Mesendoderm (in vitro differentiated cells): Measurements from ENCODE around the gene ERC1.

Experiments used
- DNase-seq: peaks from one replicate; pipeline ENCODE4 v3.0.0; 2013
- H2AK5ac ChIP-seq: 2 replicates; pipeline ENCODE4 v1.6.1; 2013; ENCODE audit warnings: low read length, inconsistent platforms
- H2BK120ac ChIP-seq: 2 replicates; pipeline ENCODE4 v1.6.1; 2013; ENCODE audit warnings: low read depth, mild to moderate bottlenecking, low read length, moderate library complexity, mixed read lengths
- H2BK15ac ChIP-seq: replicated peaks from 2 replicates; pipeline ENCODE4 v1.6.1; 2013; ENCODE audit warnings: low read depth, mild to moderate bottlenecking, moderate library complexity
- H2BK5ac ChIP-seq: 2 replicates; pipeline ENCODE4 v1.6.1; 2013; ENCODE audit warnings: low read length, inconsistent platforms
- H3K18ac ChIP-seq: 2 replicates; pipeline ENCODE4 v1.6.1; 2013; ENCODE audit warnings: mild to moderate bottlenecking, low read length, mixed read lengths
- H3K23ac ChIP-seq: one replicate; pipeline ENCODE4 v1.6.1; 2013; ENCODE audit warnings: low read length
- H3K27ac ChIP-seq: 2 replicates; pipeline ENCODE4 v1.5.1; 2013; ENCODE audit warnings: low read depth, mild to moderate bottlenecking, inconsistent platforms, low read length, moderate library complexity
- H3K27me3 ChIP-seq: 2 replicates; pipeline ENCODE4 v1.6.1; 2013; ENCODE audit warnings: low read length, control low read depth, mild to moderate bottlenecking, inconsistent platforms; ENCODE audit not compliant: insufficient read depth, poor library complexity
- H3K36me3 ChIP-seq: 2 replicates; pipeline ENCODE4 v1.6.1; 2013; ENCODE audit warnings: low read length, inconsistent platforms; ENCODE audit not compliant: control insufficient read depth, insufficient read depth
- H3K4ac ChIP-seq: one replicate; pipeline ENCODE4 v1.6.1; 2013; ENCODE audit warnings: low read depth, mild to moderate bottlenecking, low read length, moderate library complexity
- H3K4me1 ChIP-seq: 2 replicates; pipeline ENCODE4 v1.6.1; 2013; ENCODE audit warnings: low read depth, low read length, inconsistent platforms; ENCODE audit not compliant: control insufficient read depth
- H3K4me2 ChIP-seq: 2 replicates; pipeline ENCODE4 v1.6.1; 2013; ENCODE audit warnings: low read length
- H3K4me3 ChIP-seq: 2 replicates; pipeline ENCODE4 v1.5.1; 2013; ENCODE audit warnings: mild to moderate bottlenecking, low read length
- H3K56ac ChIP-seq: one replicate; pipeline ENCODE4 v1.6.1; 2013; ENCODE audit warnings: low read length
- H3K79me1 ChIP-seq: 2 replicates; pipeline ENCODE4 v1.6.1; 2013; ENCODE audit warnings: low read length, inconsistent platforms
- H3K79me2 ChIP-seq: 2 replicates; pipeline ENCODE4 v1.6.1; 2013; ENCODE audit warnings: mild to moderate bottlenecking, low read length; ENCODE audit not compliant: control insufficient read depth, insufficient read depth
- H3K9ac ChIP-seq: 2 replicates; pipeline ENCODE4 v1.6.1; 2013; ENCODE audit warnings: low read length, inconsistent platforms
- H4K5ac ChIP-seq: one replicate; pipeline ENCODE4 v1.6.1; 2013; ENCODE audit warnings: low read length
- H4K8ac ChIP-seq: one replicate; pipeline ENCODE4 v1.6.1; 2013; ENCODE audit warnings: low read depth, mild to moderate bottlenecking, control low read depth, low read length, moderate library complexity
- WGBS: extraction: QIAGEN DNeasy Blood & Tissue Kit; methylation state at CpG from one replicate; pipeline ENCODE4 v1.1.7; 2013; ENCODE audit warnings: low lambda C conversion rate, missing lambda C conversion rate; ENCODE audit not compliant: insufficient coverage; ENCODE audit errors: extremely low coverage; 5-methylcytosine and 5-hydroxymethylcytosine counted together

The ERC1 gene

GRCh38 chr12:1517007-1517406, 526.0 kb downstream of the ERC1 start:
- no peaks in the 10 kb centered on the region for H3K4me1 ChIP-seq
- no peaks in the 10 kb centered on the region for H3K79me1 ChIP-seq
- no peak overlapping the region for H3K27ac ChIP-seq
- no CpG with 5 or more reads among the region's 2 CpGs for WGBS
- no peak overlapping the region for H4K8ac ChIP-seq
- H3K56ac ChIP-seq, result no peak overlapping the region
- H3K23ac ChIP-seq, result no peak overlapping the region
- H3K9ac ChIP-seq, result no peak overlapping the region
- DNase-seq, result peak; percentile 69
- no peak overlapping the region for H3K18ac ChIP-seq
- H3K79me2 ChIP-seq, result no peaks in the 10 kb centered on the region
- H2AK5ac ChIP-seq, result no peak overlapping the region
- no peak overlapping the region for H3K4ac ChIP-seq
- no peak overlapping the region for H2BK5ac ChIP-seq
- no peak overlapping the region for H3K4me3 ChIP-seq
- no peak overlapping the region for H2BK120ac ChIP-seq
- H3K27me3 ChIP-seq, result no peaks in the 10 kb centered on the region
- H3K4me2 ChIP-seq, result no peak overlapping the region
- no peak overlapping the region for H4K5ac ChIP-seq
- no peak overlapping the region for H2BK15ac ChIP-seq
- no peaks in the 10 kb centered on the region for H3K36me3 ChIP-seq

GRCh38 chr12:1517734-1518525, 526.9 kb downstream of the ERC1 start:
- Histone ChIP-seq H4K5ac (no peak overlapping the region), H3K18ac (no peak overlapping the region), H2BK15ac (no peak overlapping the region), H3K4me3 (no peak overlapping the region), H3K27ac (no peak overlapping the region), H3K4me1 (no peaks in the 10 kb centered on the region), H3K27me3 (no peaks in the 10 kb centered on the region), H3K4ac (no peak overlapping the region), H3K9ac (no peak overlapping the region), H3K79me1 (no peaks in the 10 kb centered on the region), H4K8ac (no peak overlapping the region), H3K36me3 (no peaks in the 10 kb centered on the region), H3K79me2 (no peaks in the 10 kb centered on the region), H2BK120ac (no peak overlapping the region), H3K23ac (no peak overlapping the region), H3K4me2 (no peak overlapping the region), H2AK5ac (no peak overlapping the region), H3K56ac (no peak overlapping the region), H2BK5ac (no peak overlapping the region)
- DNase-seq, result no peak
- WGBS, result no CpG with 5 or more reads among the region's 8 CpGs

DNA sequence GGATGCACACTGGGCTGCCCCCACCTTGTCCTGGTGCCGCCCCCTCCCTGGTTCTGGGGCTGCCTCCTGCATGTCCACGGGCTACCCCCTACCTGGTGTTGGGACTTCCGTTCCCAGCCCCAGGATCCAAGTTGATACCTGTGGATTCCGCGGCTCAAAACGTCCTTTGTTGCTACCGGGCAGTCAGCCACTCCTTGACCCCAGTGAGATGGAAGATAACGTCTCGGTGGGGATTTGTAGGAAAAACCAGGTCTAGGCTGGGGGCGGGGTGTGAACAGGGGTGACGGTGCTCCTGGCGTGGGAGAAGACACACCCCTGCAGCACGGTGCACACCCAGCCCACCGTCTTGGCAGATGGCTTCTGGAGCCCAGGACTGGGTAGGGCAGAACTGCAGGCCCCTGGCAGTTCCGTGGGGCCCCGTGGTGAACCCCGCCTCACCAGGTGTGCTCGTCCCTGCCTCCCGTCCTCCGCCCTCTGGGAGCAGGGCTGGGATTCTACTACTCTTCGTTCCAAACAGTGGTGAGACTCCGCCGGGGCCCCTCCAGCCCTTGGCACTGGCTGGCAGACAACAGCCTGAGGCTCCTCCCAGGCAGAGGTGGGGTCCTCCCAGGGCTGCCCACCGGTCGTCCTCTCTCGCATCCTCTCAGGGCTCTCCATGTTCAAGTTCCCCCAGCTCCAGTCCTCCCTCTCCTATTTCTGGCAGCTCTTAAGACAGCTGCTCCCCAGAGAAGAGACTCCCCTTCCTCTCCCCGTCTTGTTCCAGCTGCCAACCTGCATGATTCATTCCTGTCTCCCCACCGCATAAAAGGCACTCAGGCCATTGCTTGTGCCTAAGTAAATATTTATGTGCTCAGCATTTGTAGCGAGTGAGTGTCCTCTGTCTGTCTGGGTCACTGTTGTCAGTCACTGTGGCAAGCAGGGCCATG, 527.8 kb downstream of the ERC1 start:
- no CpG with 5 or more reads among the region's 29 CpGs for WGBS
- peak; percentile 37 for DNase-seq
- H3K18ac ChIP-seq, result no peak overlapping the region
- peaks cover 7% of the 10 kb centered on the region for H3K4me1 ChIP-seq
- no peak overlapping the region for H3K27ac ChIP-seq
- H3K79me2 ChIP-seq, result no peaks in the 10 kb centered on the region
- H2BK120ac ChIP-seq, result no peak overlapping the region
- H3K23ac ChIP-seq, result no peak overlapping the region
- H3K79me1 ChIP-seq, result no peaks in the 10 kb centered on the region
- no peak overlapping the region for H3K9ac ChIP-seq
- H3K4me2 ChIP-seq, result no peak overlapping the region
- no peak overlapping the region for H2BK15ac ChIP-seq
- no peak overlapping the region for H3K4me3 ChIP-seq
- H3K4ac ChIP-seq, result no peak overlapping the region
- H2AK5ac ChIP-seq, result no peak overlapping the region
- no peak overlapping the region for H4K5ac ChIP-seq
- H2BK5ac ChIP-seq, result no peak overlapping the region
- no peak overlapping the region for H4K8ac ChIP-seq
- H3K36me3 ChIP-seq, result no peaks in the 10 kb centered on the region
- peak overlapping the region; percentile 19 for H3K56ac ChIP-seq
- no peaks in the 10 kb centered on the region for H3K27me3 ChIP-seq

- no peak overlapping the region for H4K5ac ChIP-seq
- H2BK15ac ChIP-seq, result no peak overlapping the region
- peaks cover 11% of the 10 kb centered on the region for H3K4me1 ChIP-seq
- no peak overlapping the region for H3K18ac ChIP-seq
- no peaks in the 10 kb centered on the region for H3K79me2 ChIP-seq
- no peak overlapping the region for H3K4ac ChIP-seq
- H2BK5ac ChIP-seq, result no peak overlapping the region
- no peaks in the 10 kb centered on the region for H3K79me1 ChIP-seq
- H3K36me3 ChIP-seq, result no peaks in the 10 kb centered on the region
- WGBS, result no CpG with 5 or more reads among the region's 5 CpGs
- H3K56ac ChIP-seq, result no peak overlapping the region
- no peak overlapping the region for H4K8ac ChIP-seq
- H3K4me2 ChIP-seq, result no peak overlapping the region
- no peaks in the 10 kb centered on the region for H3K27me3 ChIP-seq
- H3K23ac ChIP-seq, result no peak overlapping the region
- H3K9ac ChIP-seq, result no peak overlapping the region
- H2AK5ac ChIP-seq, result no peak overlapping the region
- no peak overlapping the region for H3K4me3 ChIP-seq
- no peak overlapping the region for H3K27ac ChIP-seq
- DNase-seq, result no peak
- no peak overlapping the region for H2BK120ac ChIP-seq
These were observed 528.6 kb downstream of the ERC1 start for GRCh38 chr12:1519642-1520041.

DNA sequence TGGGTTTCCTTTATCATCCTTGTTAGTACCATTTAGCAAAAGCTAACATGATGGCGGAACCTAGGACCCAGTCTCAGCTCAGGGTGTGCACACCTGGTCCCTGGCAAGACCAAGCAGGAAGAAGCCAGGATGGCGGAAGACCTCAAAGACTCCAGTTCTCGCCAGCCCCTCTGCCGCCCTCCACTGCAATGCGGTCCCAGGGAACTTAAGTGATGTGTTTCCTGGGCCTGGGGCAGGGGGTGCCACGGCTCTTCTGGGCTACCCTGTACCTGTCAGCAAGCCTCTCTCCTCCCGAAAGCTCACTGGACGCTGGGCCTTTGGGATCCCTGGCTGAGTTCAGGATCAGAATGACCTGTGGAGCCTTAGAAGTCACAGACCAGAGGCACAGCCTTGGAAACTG, 532.0 kb downstream of the ERC1 start:
- Histone ChIP-seq H2BK15ac (no peak overlapping the region), H3K4me2 (no peak overlapping the region), H3K9ac (no peak overlapping the region), H3K23ac (no peak overlapping the region), H2BK5ac (no peak overlapping the region), H2BK120ac (no peak overlapping the region), H3K36me3 (no peaks in the 10 kb centered on the region), H4K5ac (no peak overlapping the region), H3K4me1 (peaks cover 11% of the 10 kb centered on the region), H3K27ac (peak overlapping the region; percentile 31), H3K4me3 (no peak overlapping the region), H2AK5ac (no peak overlapping the region), H3K79me1 (no peaks in the 10 kb centered on the region), H3K56ac (peak overlapping the region; percentile 68), H4K8ac (no peak overlapping the region), H3K79me2 (no peaks in the 10 kb centered on the region), H3K18ac (peak overlapping the region; percentile 43), H3K4ac (no peak overlapping the region), H3K27me3 (no peaks in the 10 kb centered on the region)
- no CpG with 5 or more reads among the region's 8 CpGs for WGBS
- DNase-seq, result no peak
